Thyroid gland (tissue), 4 donors: Measurements from ENCODE around the gene ROCK2. TPM values are rescaled to one million over a fixed set of nuclear protein-coding genes. Genes with fewer than 3 reads are reported as not detected.

Source experiments
- DNase-seq, 2 donors: peaks; one replicate each; pipeline ENCODE4 v3.0.0-alpha.2; 2019
- H3K27ac ChIP-seq, 3 donors: fragments of 200-600 bp; sonication (generic); 1 replicate in 2 of 3; 2 replicates in 1 of 3; pipeline ENCODE4 v1.5.1; 2016 to 2019; ENCODE audit warnings: mild to moderate bottlenecking in 1 of 3, moderate library complexity in 1 of 3
- H3K27me3 ChIP-seq: fragments of 200-600 bp; sonication (generic); one replicate; pipeline ENCODE4 v1.5.1; 2019
- H3K36me3 ChIP-seq, 2 donors: fragments of 200-600 bp; sonication (generic); one replicate each; pipeline ENCODE4 v1.5.1; 2016 to 2019
- H3K4me1 ChIP-seq, 2 donors: fragments of 200-600 bp; sonication (generic); one replicate each; pipeline ENCODE4 v1.5.1; 2017 to 2019
- H3K4me3 ChIP-seq, 3 donors: fragments of 200-600 bp; sonication (generic); replicated peaks in 1 of 3; 1 replicate in 2 of 3; 2 replicates in 1 of 3; pipeline ENCODE4 v1.5.1; 2016; ENCODE audit warnings: mild to moderate bottlenecking in 1 of 3
- H3K9me3 ChIP-seq: fragments of 200-600 bp; sonication (generic); one replicate; pipeline ENCODE4 v1.5.1; 2017
- POLR2A ChIP-seq, 2 donors: fragments of 450-650 bp; IDR thresholded peaks; one replicate each; pipeline ENCODE4 v1.6.1; 2017; ENCODE audit warnings: antibody characterized with exemption in 2 of 2, mild to moderate bottlenecking in 2 of 2, moderate library complexity in 1 of 2
- WGBS, 2 donors: methylation state at CpG; one replicate each; pipeline ENCODE4 v1.1.5; 2017; 5-methylcytosine and 5-hydroxymethylcytosine counted together
- intact Hi-C: fragments of 100-400 bp; cut with DNase I; formaldehyde crosslinking; loops from one replicate; pipeline ENCODE4 v1.15.1; 2023
- total RNA-seq, 4 donors: library from RNA; depleted of rRNA; stranded (reverse); fragments of >200 nt; gene quantifications; one replicate each; pipeline ENCODE4 v1.2.3, GENCODE V29; 2016
- TF ChIP-seq, protein P1 (sequence below), 6 experiments: fragments of 200-600 bp in 3 of 6; fragments of 450-650 bp in 3 of 6; sonication (generic) in 3 of 6; IDR thresholded peaks; one replicate each; pipeline ENCODE4 v1.5.1; 2016 to 2019; ENCODE audit warnings: antibody characterized with exemption in 6 of 6, mild to moderate bottlenecking in 2 of 6, inconsistent platforms in 1 of 6, moderate library complexity in 1 of 6

The ROCK2 gene
- total RNA-seq, 4 donors from 2014 or later, result 37.3 to 47.5 (median 42.1) TPM

DNA sequence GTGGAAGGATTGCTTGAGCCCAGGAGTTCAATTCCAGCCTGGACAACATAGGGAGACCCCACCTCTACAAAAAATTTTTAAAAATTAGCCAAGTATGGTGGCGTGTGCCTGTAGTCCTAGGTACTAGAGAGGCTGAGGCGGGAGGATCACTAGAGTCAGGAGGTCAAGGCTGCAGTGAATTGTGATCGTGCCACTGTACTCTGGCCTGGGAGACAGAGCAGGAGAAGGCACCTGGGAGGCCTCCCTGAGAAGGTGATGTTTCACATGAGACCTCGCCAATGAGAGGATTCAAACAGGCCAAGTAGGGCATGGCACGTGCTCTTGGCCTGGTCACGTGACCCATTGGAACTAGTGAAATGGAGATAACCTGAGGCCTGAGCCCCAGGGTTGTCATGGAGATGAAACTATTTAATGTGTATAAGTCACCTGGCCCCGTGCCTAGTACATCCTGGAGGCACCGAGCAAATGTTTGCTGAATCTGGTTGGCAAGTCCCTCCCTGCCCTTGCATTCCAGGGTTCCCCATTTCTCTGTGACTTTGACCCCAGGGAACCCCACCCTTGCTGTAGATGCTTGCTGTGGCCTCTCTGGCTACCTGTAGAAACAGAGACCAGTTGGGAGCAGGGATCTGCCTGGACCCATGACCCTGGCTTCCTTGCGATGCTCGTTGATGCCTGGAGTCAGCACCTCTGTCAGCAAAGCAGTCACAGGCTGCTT is 26.1 kb upstream of the ROCK2 start:
- WGBS, 2 donors, result 84 to 87% methylated on average over 10 of the region's 10 CpGs

DNA sequence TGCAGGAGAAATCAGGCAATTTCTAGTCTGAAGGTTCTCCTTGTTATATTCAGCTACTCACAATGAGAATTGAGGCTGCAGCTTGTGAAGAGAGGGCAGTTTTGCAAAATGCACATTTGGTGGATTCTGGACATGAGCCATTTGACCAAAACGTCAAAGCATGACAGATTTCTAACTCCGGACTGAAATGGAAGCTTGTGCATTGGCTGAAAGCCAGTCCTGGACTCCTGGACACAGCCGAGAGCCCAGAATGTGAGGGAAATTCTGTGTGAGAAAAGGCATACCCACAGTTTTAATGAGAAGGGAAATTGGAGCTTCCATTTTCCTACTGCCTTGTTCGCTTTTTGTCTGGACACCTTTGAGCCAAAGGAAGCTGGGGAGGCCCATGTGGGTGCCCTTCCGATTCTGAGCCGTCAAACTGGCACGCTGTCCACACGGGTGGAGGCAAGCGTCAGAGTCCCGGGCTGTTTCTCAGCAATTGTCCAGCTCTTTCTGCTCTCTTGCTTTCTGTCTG is 23.7 kb upstream of the ROCK2 start:
- 27 to 43% methylated on average over 10 of the region's 10 CpGs for WGBS, 2 donors
- intact Hi-C loops, result no loop called here
- Histone ChIP-seq H3K36me3 (no peaks in the 10 kb centered on the region), H3K9me3 (no peaks in the 10 kb centered on the region), H3K27ac (peak overlapping the region; percentile 18 to 44 (median 21)), H3K4me3 (no peak overlapping the region), H3K27me3 (no peaks in the 10 kb centered on the region), H3K4me1 (peaks cover under 1 to 13% of the 10 kb centered on the region in 2 donors)
- TF ChIP-seq POLR2A (IDR thresholded peaks at IDR 0.05), result no peak
- TF ChIP-seq, protein P1, sequence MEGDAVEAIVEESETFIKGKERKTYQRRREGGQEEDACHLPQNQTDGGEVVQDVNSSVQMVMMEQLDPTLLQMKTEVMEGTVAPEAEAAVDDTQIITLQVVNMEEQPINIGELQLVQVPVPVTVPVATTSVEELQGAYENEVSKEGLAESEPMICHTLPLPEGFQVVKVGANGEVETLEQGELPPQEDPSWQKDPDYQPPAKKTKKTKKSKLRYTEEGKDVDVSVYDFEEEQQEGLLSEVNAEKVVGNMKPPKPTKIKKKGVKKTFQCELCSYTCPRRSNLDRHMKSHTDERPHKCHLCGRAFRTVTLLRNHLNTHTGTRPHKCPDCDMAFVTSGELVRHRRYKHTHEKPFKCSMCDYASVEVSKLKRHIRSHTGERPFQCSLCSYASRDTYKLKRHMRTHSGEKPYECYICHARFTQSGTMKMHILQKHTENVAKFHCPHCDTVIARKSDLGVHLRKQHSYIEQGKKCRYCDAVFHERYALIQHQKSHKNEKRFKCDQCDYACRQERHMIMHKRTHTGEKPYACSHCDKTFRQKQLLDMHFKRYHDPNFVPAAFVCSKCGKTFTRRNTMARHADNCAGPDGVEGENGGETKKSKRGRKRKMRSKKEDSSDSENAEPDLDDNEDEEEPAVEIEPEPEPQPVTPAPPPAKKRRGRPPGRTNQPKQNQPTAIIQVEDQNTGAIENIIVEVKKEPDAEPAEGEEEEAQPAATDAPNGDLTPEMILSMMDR (IDR thresholded peaks at IDR 0.05), result no peak
- DNase-seq, result peak; percentile 21 to 32

More for the DNA sequence above, 26.1 kb upstream of the ROCK2 start:
- intact Hi-C loops, result no loop called here
- no peak for DNase-seq
- peaks cover 17 to 33% of the 10 kb centered on the region in 2 donors for H3K4me1 ChIP-seq
- H3K9me3 ChIP-seq, result no peaks in the 10 kb centered on the region
- no peak overlapping the region for H3K4me3 ChIP-seq
- no peak overlapping the region for H3K27ac ChIP-seq
- H3K36me3 ChIP-seq, result no peaks in the 10 kb centered on the region
- TF ChIP-seq, protein P1 (IDR thresholded peaks at IDR 0.05), result no peak
- no peaks in the 10 kb centered on the region for H3K27me3 ChIP-seq

DNA sequence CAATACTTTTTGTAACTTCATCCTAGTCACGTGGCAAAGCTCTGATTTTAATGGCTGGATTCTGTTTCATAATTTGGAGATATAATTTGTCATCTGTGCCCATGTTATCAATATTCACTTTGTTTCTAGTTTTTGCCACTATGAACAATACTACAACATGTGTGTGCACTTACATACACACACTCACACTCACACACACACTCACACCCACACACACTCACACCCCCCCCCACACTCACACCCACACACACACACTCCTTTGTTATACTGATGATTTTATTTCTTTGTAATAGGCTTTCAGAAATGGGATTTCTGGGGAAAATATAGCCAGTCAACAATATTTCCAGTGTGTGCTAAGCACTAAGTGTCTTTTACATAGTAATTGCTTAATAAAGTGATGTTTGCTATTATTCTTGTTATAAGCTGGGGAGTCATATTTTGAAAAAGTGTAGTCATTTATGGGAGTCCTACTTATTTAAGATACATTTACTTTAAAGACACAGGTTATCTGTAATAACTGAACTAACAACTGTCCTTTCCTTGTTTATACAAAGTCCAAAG is 22.8 kb upstream of the ROCK2 start:
- Histone ChIP-seq H3K27me3 (no peaks in the 10 kb centered on the region), H3K27ac (peak overlapping the region in 1 of 3 donors; percentile 20), H3K36me3 (no peaks in the 10 kb centered on the region), H3K4me3 (no peak overlapping the region), H3K9me3 (no peaks in the 10 kb centered on the region), H3K4me1 (peaks cover 0 to 10% of the 10 kb centered on the region in 2 donors)
- 76 to 82% methylated on average over 1 of the region's 1 CpG for WGBS, 2 donors
- DNase-seq, result no peak
- intact Hi-C loops, result no loop called here
- no peak for TF ChIP-seq POLR2A (IDR thresholded peaks at IDR 0.05)
- TF ChIP-seq, protein P1 (IDR thresholded peaks at IDR 0.05), result no peak

DNA sequence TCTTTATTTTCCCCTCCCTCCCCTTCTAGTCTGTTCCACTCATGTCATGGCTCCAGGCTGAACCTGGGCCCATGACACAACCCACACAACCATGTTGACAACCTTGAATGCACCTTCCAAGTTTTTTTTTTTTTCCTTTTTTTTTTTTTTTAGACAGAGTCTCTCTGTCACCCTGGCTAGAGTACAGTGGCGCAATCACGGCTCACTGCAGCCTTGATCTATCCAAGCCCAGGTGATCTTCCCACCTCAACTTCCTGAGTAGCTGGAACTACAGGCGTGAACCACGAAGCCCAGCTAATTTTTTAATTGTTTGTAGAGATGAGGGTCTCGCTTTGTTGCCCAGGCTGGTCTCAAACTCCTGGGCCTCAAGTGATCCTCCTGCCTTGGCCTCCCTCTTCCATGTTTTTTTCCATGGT is 21.9 kb upstream of the ROCK2 start:
- Histone ChIP-seq H3K27me3 (no peaks in the 10 kb centered on the region), H3K9me3 (no peaks in the 10 kb centered on the region), H3K27ac (no peak overlapping the region), H3K4me3 (no peak overlapping the region), H3K4me1 (peaks cover 0 to 10% of the 10 kb centered on the region in 2 donors), H3K36me3 (no peaks in the 10 kb centered on the region)
- intact Hi-C loops, result no loop called here
- TF ChIP-seq, protein P1 (IDR thresholded peaks at IDR 0.05), result no peak
- no peak for TF ChIP-seq POLR2A (IDR thresholded peaks at IDR 0.05)
- DNase-seq, result no peak
- 85 to 91% methylated on average over 5 of the region's 5 CpGs for WGBS, 2 donors
